GM20000 (cell line): Measurements from ENCODE around the gene CHL1.

Experiments used
- DNase-seq: peaks from one replicate; pipeline ENCODE4 v3.0.0; 2012; ENCODE audit warnings: low spot score
- CTCF ChIP-seq: IDR thresholded peaks from 2 replicates; pipeline ENCODE4 v1.5.1; 2012; ENCODE audit warnings: mild to moderate bottlenecking, control low read depth; ENCODE audit errors: extremely low read depth, missing control alignments

The CHL1 gene

GRCh38 chr3:196311-197148 is at the start of gene CHL1:
Gene CHL1, plus strand, starts transcription at chr3:196763. Its CDS starts 123,014 bp downstream, at chr3:319777.
- peak; percentile 41 for DNase-seq
- TF ChIP-seq CTCF, result no peak

- no peak for TF ChIP-seq CTCF
- no peak for DNase-seq
These were observed 44.9 kb upstream of the CHL1 start for GRCh38 chr3:151614-152189.

GRCh38 chr3:159974-160373 is 36.6 kb upstream of the CHL1 start:
- TF ChIP-seq CTCF, result no peak
- no peak for DNase-seq

GRCh38 chr3:166071-166470 is 30.5 kb upstream of the CHL1 start:
- DNase-seq, result no peak
- TF ChIP-seq CTCF, result no peak

GRCh38 chr3:166799-167198 is 29.8 kb upstream of the CHL1 start:
- TF ChIP-seq CTCF, result no peak
- DNase-seq, result no peak

- no peak for TF ChIP-seq CTCF
- DNase-seq, result no peak
These were observed 22.7 kb upstream of the CHL1 start for GRCh38 chr3:173886-174285.

- DNase-seq, result no peak
These were observed 11.6 kb upstream of the CHL1 start for GRCh38 chr3:184976-185375.

More at GRCh38 chr3:184976-185375, 11.6 kb upstream of the CHL1 start:
- no peak for TF ChIP-seq CTCF
